ENCODE measurements around the gene CERS6.
"Not testable (repeated sequence)": the region's sequence is repeated elsewhere in the genome, so short reads cannot be mapped to it uniquely, and the experiment has no call there.

- TF ChIP-seq POLR2A, CTCF, POLR2AphosphoS5 (IDR thresholded peaks at IDR 0.05): not testable (repeated sequence)
Observed at GRCh38 chr2:168491728-168492127, 35.7 kb downstream of the CERS6 start.
